DLD1 (cell line): ENCODE results near the gene SYT11.
"Not testable (repeated sequence)": the region's sequence is repeated elsewhere in the genome, so short reads cannot be mapped to it uniquely, and the experiment has no call there.

Experiments used
- in situ Hi-C: cut with HindIII; loops from 2 replicates; pipeline ENCODE4 v1.10.0; 2017; ENCODE audit warnings: low sequenced_read_pairs

The SYT11 gene

DNA sequence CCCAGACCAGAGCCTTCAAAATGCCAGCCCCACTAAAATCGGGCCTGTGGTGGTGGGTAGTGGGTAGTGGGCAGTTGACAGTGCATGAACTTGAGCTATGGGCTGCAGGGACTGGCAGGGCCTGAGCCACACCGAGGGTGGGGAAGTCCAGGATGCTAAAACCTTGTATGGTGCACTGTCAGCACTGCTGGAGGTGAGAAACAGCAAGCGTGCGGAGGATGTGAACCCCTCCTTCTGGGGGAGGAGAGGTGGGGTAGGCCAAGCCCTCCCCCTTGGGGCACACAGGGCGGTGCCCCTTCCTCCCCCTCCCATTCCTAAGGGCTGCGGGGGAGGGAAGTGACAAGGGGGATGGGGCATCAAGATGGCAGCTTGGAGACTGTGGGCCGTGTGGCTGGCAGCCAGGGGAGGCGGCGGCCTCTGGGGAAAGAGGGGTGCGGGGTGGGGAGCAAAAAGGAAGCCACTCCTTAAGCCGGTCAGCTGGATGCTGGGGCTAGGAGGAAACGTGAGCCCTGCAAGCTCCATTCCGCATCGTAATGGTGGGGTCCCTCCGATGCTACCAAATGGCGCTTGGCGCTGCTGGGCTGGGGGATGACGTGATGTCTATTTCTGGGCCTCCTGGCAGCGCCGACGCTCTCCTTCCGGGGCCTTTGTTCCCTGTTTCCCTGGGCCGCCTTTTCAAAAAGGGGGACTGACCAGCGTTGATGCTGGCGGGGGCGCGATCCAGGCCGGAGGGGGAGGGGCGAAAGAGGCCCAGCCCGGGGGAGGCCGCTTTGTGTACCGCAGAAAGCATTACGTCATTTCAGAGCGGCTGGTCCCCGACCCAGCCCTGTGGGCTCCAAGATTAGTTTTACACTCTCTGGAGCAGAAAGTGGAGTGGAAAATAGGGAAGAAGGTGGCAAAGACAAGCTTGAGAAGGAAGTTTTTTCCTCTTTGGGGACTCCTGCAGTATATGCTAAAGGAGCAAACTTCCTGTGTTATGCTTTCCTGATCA is 809 bp downstream of the SYT11 start:
- in situ Hi-C loops: no loop called here

DNA sequence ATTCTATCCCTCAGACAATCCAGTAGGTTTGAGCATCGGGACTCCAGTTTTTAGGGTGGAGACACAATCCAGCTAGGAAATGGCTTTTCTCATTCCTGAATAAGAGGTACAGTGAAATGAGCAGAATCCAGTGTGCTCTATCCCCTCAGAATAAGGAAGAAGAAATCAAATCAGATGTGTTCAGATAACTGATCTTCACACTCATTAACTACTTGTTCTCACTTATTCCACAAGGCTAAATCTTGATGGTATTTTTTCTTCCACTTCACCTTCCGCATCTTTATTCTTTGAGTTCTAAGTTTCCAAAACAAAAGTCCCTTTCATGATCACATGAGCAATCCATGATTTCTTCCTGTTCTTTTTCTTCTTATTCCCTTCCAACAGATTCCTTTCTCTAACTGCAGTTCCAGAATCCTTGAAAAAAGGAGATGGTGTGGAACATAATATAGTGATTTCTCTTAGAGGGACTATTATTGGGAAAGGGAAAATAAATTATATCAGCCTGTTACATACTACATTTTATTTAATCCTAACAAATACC is 1.7 kb downstream of the SYT11 start:
- in situ Hi-C loops: no loop called here

DNA sequence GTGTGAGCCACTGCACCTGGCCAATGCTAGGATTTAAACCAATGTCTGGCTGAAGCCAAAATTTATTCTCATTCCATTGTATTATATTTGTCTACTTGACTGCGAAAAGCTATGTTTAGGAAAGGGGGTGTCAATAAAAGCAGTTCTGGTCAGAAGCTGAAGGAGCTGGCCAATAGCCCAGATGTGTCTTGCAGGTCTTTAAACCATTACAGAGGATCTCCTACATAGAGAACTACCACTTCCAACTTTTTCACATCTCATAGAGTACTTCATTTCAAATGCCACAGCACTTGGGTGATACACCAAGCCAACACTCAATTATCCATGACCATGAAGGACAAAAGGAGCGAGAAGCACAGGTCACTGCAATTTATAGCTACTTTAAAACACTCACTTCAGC is 2.5 kb downstream of the SYT11 start:
- in situ Hi-C loops: no loop called here

DNA sequence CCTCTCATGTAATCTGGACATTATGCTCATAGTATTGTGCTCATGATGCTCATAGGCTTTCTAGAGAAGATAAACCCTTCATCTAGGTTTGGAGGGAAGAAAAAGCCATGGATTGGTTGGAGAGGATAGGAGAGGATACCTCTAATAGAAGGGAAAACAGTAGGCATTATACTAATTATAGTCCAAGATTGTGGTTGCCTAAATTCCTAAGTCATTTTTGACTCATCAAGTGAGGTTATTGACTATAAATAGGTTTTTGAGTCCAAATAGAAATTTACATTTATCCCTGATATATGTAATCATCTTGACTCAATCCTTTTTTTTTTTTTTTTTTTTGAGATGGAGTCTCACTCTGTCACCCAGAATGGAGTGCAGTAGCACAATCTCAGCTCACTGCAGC is 5.0 kb downstream of the SYT11 start:
- in situ Hi-C loops: no loop called here

DNA sequence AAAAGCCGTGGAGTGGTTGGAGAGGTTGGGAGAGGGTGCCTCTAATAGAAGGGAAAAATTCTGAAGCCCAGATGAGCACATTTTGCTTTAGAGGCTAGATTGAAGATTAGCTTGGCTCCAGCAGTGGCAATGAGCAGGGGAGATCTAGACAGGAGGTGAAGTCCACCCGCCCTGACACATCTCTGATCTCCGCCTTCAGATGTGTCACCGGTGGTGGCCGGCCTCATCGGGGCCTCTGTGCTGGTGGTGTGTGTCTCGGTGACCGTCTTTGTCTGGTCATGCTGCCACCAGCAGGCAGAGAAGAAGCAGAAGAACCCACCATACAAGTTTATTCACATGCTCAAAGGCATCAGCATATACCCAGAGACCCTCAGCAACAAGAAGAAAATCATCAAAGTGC is 8.4 kb downstream of the SYT11 start:
- in situ Hi-C loops: no loop called here

DNA sequence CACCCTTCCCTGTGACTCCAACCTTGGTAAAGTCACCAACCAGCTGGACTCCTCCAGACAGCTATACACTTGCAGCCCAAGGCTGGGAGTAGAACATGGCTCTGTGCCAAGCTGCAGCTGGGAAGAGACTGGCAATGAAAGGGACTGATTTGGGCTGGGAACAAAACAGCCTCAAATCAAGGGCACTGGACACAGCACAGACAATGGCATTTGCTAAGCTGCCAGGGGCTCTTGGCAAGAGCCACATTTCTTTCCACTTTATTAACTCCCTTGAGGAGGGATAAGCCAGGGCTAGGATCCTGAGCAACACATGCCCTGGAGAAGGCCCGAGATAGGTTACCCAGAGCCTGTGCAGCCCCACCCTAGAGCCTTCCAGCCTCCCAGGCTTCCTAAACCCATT is 12.0 kb downstream of the SYT11 start:
- in situ Hi-C loops: no loop called here

DNA sequence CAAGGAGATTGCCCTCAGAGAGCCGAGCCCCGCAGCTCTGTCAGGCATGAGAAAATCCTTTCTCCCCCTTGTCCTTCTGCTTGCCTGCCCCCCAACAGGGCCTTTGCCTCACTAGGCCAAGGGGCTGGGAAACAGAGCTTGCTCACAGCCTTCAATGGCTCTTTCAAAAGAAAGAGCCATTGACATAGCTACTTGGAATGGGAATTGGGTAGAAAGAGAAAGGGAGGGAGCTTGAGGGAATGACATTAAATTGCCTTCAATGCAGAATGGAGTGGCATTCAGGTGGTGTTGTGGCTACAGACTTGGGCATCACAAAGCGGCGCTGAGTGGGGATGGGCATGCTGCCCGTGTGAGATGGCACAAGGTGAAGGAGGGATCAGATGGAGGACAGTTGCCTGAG is 13.2 kb downstream of the SYT11 start:
- in situ Hi-C loops: no loop called here

DNA sequence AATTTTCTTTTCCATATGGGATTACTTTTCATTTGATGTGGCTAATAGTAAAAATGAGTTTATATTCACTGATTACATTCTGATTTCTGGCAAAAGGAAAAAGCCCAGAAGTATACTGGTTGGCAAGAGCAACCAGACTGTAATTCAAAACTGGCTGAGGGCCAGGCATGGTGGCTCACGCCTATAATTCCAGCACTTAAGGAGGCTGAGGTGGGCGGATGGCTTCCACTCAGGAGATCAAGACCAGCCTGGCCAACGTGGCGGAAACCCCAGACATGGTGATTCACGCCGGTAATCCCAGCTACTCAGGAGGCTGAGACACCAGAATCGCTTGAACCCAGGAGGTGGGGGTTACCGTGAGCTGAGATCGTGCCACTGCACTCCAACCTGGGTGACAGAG is 14.5 kb downstream of the SYT11 start:
- in situ Hi-C loops: no loop called here

DNA sequence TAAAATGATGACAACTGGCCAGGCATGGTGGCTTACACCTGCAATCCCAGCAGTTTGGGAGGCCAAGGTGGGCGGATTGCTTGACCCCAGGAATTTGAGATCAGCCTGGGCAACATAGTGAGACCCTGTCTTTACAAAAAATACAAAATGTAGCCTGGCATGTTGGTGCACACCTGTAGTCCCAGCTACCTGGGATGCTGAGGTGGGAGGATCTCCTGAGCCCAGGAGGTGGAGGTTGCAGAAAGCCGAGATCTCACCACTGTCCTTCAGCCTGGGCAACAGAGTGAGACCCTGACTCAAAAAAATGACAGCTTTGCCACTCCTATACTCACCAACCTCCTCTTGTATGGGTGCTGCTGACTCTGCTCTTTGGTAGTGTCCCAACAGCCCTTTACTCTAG is 18.6 kb downstream of the SYT11 start:
- in situ Hi-C loops: no loop called here

DNA sequence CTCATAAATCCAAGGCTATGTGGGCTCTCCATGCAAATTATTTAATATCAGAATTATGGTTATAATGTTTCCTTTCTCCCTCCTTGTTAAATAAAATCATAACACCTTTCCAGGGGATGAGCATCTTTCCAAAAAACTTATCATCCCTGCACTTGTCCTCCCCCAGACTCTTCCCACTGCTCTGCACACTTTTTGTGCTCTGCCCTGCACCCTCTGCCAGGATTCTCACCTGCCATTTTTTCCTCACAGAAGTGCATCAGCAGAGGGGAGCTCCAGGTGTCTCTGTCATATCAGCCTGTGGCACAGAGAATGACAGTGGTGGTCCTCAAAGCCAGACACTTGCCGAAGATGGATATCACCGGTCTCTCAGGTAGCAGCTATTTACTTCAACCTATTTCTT is 20.9 kb downstream of the SYT11 start:
- in situ Hi-C loops: no loop called here

DNA sequence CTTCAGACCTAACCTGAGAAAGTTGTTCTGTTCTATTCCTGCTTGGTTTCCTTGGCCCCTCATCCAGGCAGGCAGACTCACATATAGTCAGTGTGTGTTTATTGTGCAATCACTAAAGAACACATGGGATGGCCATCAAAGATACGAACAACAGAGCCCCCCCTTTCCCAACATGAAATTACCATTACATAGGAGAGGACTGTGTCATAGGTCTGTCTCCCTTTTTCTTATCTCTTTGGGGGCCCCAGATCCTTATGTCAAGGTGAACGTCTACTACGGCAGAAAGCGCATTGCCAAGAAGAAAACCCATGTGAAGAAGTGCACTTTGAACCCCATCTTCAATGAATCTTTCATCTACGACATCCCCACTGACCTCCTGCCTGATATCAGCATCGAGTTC is 21.6 kb downstream of the SYT11 start:
- in situ Hi-C loops: no loop called here

DNA sequence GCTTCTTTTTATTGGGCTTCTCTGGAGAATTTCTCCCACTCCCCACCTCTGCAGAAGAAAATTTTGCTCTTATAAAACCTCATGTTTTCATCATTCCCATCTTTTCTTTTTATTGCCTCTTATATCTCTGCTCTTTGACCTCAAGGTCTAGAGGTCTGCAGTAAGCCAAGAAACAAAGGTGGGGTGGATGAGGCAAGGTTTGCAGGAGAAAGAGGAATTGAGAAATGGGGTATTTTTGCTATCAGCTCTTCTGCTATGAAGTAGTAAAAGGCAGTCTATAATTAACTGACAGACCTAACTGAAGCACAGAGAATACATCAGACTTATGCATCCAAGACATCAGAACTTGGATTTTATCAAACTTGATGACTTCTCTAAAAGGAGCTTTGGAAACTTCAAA is 22.9 kb downstream of the SYT11 start:
- in situ Hi-C loops: no loop called here

DNA sequence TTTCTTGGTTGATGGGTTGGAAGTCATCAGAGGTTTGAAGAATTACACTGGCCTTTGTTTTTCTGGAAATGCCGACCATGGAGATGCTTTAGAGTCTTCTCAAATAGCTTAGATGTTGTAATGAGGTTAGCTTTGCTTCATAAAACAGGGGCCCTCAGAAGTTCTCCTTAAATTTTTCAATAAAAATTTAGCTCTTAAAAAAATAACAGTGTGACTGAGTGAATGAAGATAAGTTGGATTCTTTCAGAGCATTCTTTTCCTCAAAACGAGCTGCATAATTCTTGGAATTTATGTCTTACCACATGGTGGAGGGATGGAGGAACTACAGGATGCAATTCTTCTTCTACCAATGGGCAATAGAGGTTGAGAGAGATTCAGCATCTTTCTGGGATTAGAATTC is 23.4 kb downstream of the SYT11 start:
- in situ Hi-C loops: no loop called here

DNA sequence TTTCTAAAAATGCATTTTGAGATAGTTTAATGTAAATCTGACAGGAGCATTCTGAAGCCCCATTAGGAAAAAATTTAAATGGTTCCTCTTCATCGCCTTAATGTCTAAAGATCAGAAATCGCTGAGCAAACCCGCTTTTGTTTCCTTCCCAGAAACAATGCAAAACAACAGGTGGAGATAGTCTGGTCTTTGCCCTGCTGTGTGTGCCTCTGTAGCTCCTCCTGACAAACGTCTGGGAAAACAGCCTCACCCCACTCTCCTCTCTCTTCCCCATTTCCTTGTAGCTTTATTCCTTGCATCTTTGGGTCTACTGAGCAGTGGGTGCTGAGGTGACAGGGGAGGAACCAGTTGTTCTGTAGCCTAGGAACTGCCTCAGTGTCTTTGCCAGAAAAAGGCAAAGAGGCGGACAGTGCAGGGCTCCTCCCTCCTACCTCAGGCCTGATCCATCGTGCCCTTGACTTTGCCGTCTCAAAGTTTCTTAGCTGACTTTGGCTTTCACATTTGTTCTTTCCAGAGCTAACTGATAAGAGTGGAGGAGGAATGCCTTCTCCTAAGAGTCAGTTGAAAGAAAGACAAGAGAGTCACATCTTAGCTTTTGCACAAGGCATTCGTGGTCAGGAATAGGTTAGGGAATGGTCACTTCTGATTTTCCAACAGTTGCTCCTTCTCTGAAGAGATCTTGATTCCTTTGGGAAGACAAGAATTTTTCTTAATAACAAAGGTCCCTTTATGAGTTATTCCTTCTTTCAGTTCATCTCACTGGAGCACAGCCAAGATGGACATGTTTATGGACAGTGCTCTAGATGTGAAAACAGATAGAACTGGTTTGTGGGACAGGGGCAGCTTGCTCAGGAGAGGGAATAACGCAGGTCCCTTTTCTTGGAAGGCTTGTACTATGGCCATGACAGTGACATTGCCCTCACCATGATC is 24.9 kb downstream of the SYT11 start:
- in situ Hi-C loops: no loop called here

DNA sequence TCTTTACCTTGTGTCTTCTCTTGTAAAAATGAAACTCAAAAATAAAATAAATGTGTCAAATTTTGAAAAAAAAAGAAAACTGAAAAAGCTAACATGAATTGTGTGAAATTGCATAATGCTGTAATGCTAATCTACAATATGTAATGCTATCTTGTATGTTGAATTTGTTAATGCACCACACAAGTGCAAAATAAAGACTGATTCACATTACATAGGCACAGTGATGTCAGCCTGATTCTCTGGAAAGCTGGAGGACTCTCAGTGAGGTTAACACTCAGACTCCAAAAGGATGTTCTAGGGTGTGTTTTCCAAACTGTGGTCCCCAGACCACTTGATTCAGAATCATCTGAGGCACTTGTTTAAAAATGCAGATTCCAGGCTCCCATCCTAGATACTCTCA is 25.6 kb downstream of the SYT11 start:
- in situ Hi-C loops: no loop called here

DNA sequence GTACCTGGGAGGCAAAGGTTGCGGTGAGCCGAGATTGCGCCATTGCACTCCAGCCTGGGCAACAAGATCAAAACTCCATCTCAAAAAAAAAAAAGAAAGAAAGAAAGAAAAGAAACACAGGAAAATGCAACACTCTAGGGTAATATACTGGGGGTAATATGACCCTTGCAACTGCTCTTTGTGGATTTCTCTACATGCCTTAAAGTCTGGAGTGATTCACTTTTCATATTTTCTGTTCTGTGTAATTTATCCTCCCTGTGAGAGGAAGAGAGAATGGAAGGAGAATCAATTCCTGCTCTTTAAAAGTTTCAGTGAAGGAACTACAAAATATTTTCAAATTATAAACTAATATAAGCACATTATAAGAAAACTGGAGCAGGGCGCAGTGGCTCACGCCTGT is 29.1 kb downstream of the SYT11 start:
- in situ Hi-C loops: no loop called here

DNA sequence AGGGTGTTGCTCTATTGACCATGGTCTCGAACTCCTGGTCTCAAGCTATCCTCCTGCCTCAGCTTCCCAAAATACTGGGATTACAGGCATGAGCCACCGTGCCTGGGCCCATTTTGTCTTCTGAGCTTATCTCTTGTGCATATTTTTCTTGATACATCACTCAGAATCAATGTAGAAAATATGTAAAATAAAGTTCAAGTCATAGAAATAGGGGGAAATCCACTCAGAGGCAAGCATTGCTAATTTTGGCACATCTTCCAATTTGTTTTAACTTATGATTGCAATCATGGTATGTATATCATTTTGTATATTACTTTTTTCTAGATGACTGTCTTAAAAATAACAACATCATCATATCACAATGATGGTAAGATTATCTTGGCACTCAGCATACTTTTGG is 30.2 kb downstream of the SYT11 start:
- in situ Hi-C loops: no loop called here

DNA sequence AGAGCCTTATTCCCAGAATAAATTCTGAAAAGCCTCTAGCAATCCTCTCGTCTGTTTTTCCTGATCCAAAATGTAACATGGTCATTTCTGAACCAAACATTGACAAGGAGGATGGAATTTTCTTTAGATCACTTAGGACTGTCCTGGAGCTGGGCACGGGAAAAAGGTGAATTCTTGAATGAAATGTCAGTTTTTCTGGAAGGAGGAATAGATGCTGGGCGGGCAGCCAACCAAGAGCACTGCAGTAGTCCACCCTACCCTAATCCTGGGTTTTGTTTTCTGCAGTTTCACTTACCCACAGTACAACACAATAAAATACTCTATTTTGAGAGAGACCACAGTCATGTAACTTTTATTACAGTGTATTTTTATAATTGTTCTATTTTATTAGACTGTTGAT is 30.9 kb downstream of the SYT11 start:
- in situ Hi-C loops: no loop called here

DNA sequence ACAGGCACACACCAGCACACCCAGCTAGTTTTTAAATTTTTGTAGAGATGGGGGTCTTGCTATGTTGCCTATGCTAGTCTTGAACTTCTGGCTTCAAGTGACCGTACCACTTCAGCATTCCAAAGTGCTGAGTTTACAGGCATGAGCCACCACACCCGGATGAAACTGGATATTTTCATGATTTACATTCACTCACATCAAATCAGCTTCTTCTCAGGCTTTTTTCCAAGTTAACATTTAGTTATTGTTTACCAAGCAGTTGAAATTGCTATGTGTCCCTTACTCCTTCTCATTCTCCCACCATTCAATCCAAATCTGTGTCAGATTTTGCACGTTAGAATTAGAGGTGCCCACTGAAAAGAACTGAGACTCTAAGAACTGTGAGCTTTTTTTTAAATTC is 33.4 kb downstream of the SYT11 start:
- in situ Hi-C loops: no loop called here

DNA sequence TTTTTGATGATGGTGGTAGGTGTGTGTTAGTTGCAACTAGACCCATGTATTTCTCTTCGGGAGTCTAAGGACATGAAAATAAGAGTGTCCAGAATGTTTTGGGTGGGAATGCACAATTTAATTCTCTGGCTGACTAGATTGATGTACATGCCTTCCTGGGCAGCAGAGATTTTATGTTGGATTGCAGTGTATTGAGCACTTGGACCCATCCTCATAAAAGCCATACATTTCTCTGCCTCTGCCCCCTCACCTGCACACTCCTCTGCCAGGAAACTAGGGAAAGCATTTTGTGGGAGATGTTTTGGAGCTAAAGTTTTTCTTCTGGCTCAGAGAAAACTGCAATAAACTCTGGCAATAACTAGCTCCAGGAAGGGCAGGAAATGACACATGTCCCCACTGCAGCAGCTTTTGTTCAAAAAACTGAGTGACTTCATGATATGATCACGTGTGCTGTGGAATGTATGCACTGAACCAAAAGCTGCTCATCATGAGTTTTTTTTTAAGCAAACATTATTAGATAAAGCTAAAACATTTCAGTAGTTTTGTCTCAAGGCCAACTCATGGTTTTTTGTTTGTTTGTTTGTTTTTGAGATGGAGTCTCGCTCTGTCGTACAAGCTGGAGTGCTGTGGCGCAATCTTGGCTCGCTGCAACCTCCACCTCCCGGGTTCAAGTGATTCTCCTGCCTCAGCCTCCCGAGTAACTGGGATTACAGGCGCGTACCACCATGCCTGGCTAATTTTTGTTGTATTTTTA is 34.2 kb downstream of the SYT11 start:
- in situ Hi-C loops: no loop called here

DNA sequence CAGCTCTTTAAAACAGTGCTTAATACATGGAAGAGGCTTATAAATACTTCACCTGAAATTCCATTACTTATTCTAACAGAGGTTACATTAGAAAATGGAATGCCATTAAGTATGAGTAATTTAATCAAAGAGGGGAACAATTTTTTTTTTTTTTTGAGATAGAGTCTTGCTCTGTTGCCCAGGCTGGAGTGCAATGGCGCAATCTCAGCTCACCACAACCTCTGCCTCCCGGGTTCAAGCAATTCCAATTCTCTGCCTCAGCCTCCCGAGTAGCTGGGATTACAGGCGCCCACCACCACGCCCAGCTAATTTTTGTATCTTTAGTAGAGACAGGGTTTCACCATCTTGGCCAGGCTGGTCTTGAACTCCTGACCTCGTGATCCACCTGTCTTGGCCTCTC is 36.2 kb downstream of the SYT11 start:
- in situ Hi-C loops: not testable (repeated sequence)
